B cell (primary cell): Measurements from ENCODE around the gene HNRNPCL1. TPM values are rescaled to one million over a fixed set of nuclear protein-coding genes. Genes with fewer than 3 reads are reported as not detected.
"Not testable (repeated sequence)": the region's sequence is repeated elsewhere in the genome, so short reads cannot be mapped to it uniquely, and the experiment has no call there.

ENCODE experiments used
- ATAC-seq: fragments of 200-7000 bp; cut with Tn5 transposase; one replicate; pipeline ENCODE4 v1.10.0; 2021; ENCODE audit warnings: low read depth, mild to moderate bottlenecking, moderate number of reproducible peaks, moderate library complexity
- CTCF ChIA-PET: fragments of 350-600 bp; sonication (Branson Sonifier 250); formaldehyde crosslinking; loops from one replicate; lab custom pipeline; 2021; ENCODE audit warnings: antibody characterized with exemption, inconsistent platforms; lab: Charles Lee
- POLR2A ChIA-PET: fragments of 350-600 bp; sonication (Branson Sonifier 250); formaldehyde crosslinking; loops from one replicate; lab custom pipeline; 2021; ENCODE audit warnings: antibody characterized with exemption; lab: Charles Lee
- DNase-seq: peaks from one replicate; pipeline ENCODE4 v3.0.0; 2013
- H2AFZ ChIP-seq: 2 replicates; pipeline ENCODE4 v1.6.1; 2012; ENCODE audit warnings: mild to moderate bottlenecking, low read depth, low read length; ENCODE audit not compliant: insufficient read depth, poor library complexity, severe bottlenecking
- H3K27ac ChIP-seq, 2 donors: 1 replicate in 1 of 2; 2 replicates in 1 of 2; pipeline ENCODE4 v1.5.1; 2012 to 2013; ENCODE audit warnings: low read length in 2 of 2, mild to moderate bottlenecking in 2 of 2, moderate library complexity in 1 of 2
- H3K27me3 ChIP-seq, 4 experiments: fragments of 200-600 bp in 1 of 4; sonication (generic) in 1 of 4; replicated peaks in 1 of 4; 1 replicate in 2 of 4; 2 replicates in 2 of 4; pipeline versions ENCODE4 v1.6.1 to v1.7.0; 2013 to 2016; ENCODE audit warnings: low read length in 3 of 4, mild to moderate bottlenecking in 2 of 4, mixed read lengths in 1 of 4, moderate library complexity in 1 of 4; ENCODE audit not compliant: insufficient read depth in 4 of 4, control insufficient read depth in 3 of 4; ENCODE audit errors: control extremely low read depth in 1 of 4
- H3K36me3 ChIP-seq, 2 experiments: replicated peaks in 1 of 2; 1 replicate in 1 of 2; 2 replicates in 1 of 2; pipeline versions ENCODE4 v1.6.1 to v1.7.1; 2013; ENCODE audit warnings: low read length in 1 of 2; ENCODE audit not compliant: insufficient read depth in 2 of 2, control insufficient read depth in 1 of 2; ENCODE audit errors: control extremely low read depth in 1 of 2, extremely low read depth in 1 of 2
- H3K4me1 ChIP-seq, 2 donors: fragments of 200-600 bp in 1 of 2; sonication (generic) in 1 of 2; 1 replicate in 1 of 2; 2 replicates in 1 of 2; pipeline versions ENCODE4 v1.5.1 to v1.6.1; 2013 to 2017; ENCODE audit warnings: low read length in 2 of 2; ENCODE audit not compliant: control insufficient read depth in 2 of 2, insufficient read depth in 2 of 2
- H3K4me2 ChIP-seq: replicated peaks from 2 replicates; pipeline ENCODE3; 2012; ENCODE audit warnings: mild to moderate bottlenecking, low read depth, low read length; ENCODE audit not compliant: poor library complexity, severe bottlenecking
- H3K4me3 ChIP-seq, 5 experiments: fragments of 200-600 bp in 1 of 5; sonication (generic) in 1 of 5; 1 replicate in 3 of 5; 2 replicates in 2 of 5; pipeline versions ENCODE4 v1.5.1 to v1.7.0; 2011 to 2016; ENCODE audit warnings: low read length in 4 of 5, mild to moderate bottlenecking in 4 of 5, low read depth in 2 of 5, control low read depth in 1 of 5, moderate library complexity in 1 of 5; ENCODE audit not compliant: insufficient read depth in 1 of 5; ENCODE audit errors: control extremely low read depth in 1 of 5, extremely low read depth in 1 of 5
- H3K79me2 ChIP-seq: fragments of 200-600 bp; sonication (generic); one replicate; pipeline ENCODE4 v1.6.0; 2016; ENCODE audit warnings: low read length; ENCODE audit not compliant: control insufficient read depth, insufficient read depth
- H3K9ac ChIP-seq: fragments of 200-600 bp; sonication (generic); 2 replicates; pipeline ENCODE4 v1.6.1; 2017; ENCODE audit warnings: mild to moderate bottlenecking, low read length, moderate library complexity
- H3K9me3 ChIP-seq, 3 donors: one replicate each; pipeline versions ENCODE4 v1.6.1 to v1.7.1; 2013; ENCODE audit warnings: low read length in 2 of 3; ENCODE audit not compliant: control insufficient read depth in 2 of 3, insufficient read depth in 1 of 3; ENCODE audit errors: control extremely low read depth in 1 of 3
- H4K20me1 ChIP-seq: 2 replicates; pipeline ENCODE4 v1.6.0; 2012; ENCODE audit warnings: mild to moderate bottlenecking, low read length; ENCODE audit not compliant: insufficient read depth, control insufficient read depth, poor library complexity, severe bottlenecking
- H3K27ac Mint-ChIP-seq: one replicate; pipeline ENCODE4 v1.8.0; 2021; ENCODE audit warnings: mixed read lengths
- H3K27me3 Mint-ChIP-seq: one replicate; pipeline ENCODE4 v1.8.0; 2021; ENCODE audit warnings: mixed read lengths
- H3K4me1 Mint-ChIP-seq: one replicate; pipeline ENCODE4 v1.8.0; 2021; ENCODE audit warnings: mixed read lengths
- H3K4me3 Mint-ChIP-seq: one replicate; pipeline ENCODE4 v1.8.0; 2021; ENCODE audit warnings: mixed read lengths
- H3K9me3 Mint-ChIP-seq: one replicate; pipeline ENCODE4 v1.8.0; 2022; ENCODE audit warnings: mixed read lengths; ENCODE audit not compliant: insufficient read depth
- WGBS: methylation state at CpG from one replicate; pipeline ENCODE4 v1.1.5; 2013; ENCODE audit warnings: missing lambda C conversion rate; ENCODE audit not compliant: insufficient coverage; 5-methylcytosine and 5-hydroxymethylcytosine counted together
- intact Hi-C: fragments of 100-400 bp; cut with micrococcal nuclease; formaldehyde crosslinking; loops from one replicate; pipeline ENCODE4 v1.10.0; 2022
- polyA minus RNA-seq: library from RNA; depleted of rRNA, polyadenylated mRNA; stranded (reverse); fragments of >200 nt; gene quantifications from 2 replicates; pipeline ENCODE4 v1.2.3, GENCODE V29; 2012
- polyA plus RNA-seq: library from polyadenylated mRNA; depleted of rRNA; stranded (reverse); fragments of >200 nt; gene quantifications from 2 replicates; pipeline ENCODE4 v1.2.3, GENCODE V29; 2012
- total RNA-seq, 2 donors: library from RNA; stranded (reverse); fragments of 120-200 nt in 1 of 2; gene quantifications; 1 replicate in 1 of 2; 2 replicates in 1 of 2; pipeline versions ENCODE4 v1.2.3 to v1.2.4, GENCODE V29; 2013 to 2022

Gene HNRNPCL1
- not detected in 2 replicates for total RNA-seq
- not detected for total RNA-seq (2013)
- polyA plus RNA-seq: not detected in 2 replicates
- polyA minus RNA-seq: not detected in 2 replicates

GRCh38 chr1:12848620-12849019, at the start of gene HNRNPCL1:
Gene HNRNPCL1 (minus strand): TSS chr1:12848720. CDS start chr1:12848289, 431 bp downstream.
- H4K20me1 ChIP-seq, H3K9me3 ChIP-seq, DNase-seq, H3K4me2 ChIP-seq, CTCF ChIA-PET, H3K36me3 ChIP-seq, POLR2A ChIA-PET, H3K79me2 ChIP-seq, H3K27ac Mint-ChIP-seq, H2AFZ ChIP-seq, ATAC-seq, H3K4me1 Mint-ChIP-seq, H3K9ac ChIP-seq, H3K27ac ChIP-seq, H3K4me1 ChIP-seq, H3K27me3 Mint-ChIP-seq, intact Hi-C loops, H3K27me3 ChIP-seq, H3K9me3 Mint-ChIP-seq, H3K4me3 Mint-ChIP-seq, H3K4me3 ChIP-seq: not testable (repeated sequence)
- 100% methylated on average over 2 of the region's 7 CpGs for WGBS

DNA sequence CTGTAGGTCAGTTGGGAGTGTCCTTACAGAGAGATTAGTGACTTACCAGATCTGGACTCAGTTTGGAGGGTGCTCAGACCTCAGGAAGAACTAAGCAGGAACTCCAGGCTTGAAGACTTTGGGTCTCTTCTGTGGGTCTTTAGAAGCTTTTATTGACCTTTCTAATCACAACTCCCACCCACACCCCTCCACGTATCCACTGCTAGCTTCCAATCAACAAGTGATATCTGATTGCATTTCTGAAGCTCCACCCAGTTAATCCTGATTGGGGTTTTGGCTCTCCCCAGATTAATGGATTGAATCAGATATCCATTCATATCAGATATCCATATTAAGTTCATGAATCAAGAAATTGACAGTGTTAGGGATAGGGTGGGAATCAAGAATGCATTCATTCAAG, 49.6 kb upstream of the HNRNPCL1 start, which contains the start of gene PRAMEF10:
PRAMEF10 (minus strand) TSS at position 101 of the 400 bp plus-strand sequence. CDS start 2,423 bp downstream, outside the sequence.
- DNase-seq, H3K4me1 Mint-ChIP-seq, H3K4me3 Mint-ChIP-seq, H3K36me3 ChIP-seq, H3K27ac ChIP-seq, H3K9me3 Mint-ChIP-seq, H3K27me3 ChIP-seq, H3K4me1 ChIP-seq, POLR2A ChIA-PET, H3K9me3 ChIP-seq, CTCF ChIA-PET, H4K20me1 ChIP-seq, ATAC-seq, H3K79me2 ChIP-seq, H3K9ac ChIP-seq, H3K4me3 ChIP-seq, H2AFZ ChIP-seq, intact Hi-C loops, H3K27me3 Mint-ChIP-seq, H3K4me2 ChIP-seq, H3K27ac Mint-ChIP-seq: not testable (repeated sequence)
- no CpG with 5 or more reads among the region's 1 CpG for WGBS

DNA sequence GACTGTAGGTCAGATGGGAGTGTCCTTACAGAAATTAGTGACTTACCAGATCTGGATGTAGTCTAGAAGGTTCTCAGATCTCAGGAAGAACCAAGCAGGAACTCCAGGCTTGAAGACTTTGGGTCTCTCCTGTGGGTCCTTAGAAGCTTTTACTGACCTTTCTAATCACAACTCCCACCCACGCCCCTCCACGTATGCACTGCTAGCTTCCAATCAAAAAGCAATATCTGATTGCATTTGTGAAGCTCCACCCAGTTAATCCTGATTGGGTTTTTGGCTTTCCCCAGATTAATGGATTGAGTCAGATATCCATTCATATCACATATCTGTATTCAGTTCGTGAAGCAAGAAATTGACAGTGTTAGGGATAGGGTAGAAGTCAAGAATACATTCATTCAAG, 37.6 kb upstream of the HNRNPCL1 start, which contains the start of gene PRAMEF4:
PRAMEF4 (minus strand) TSS at position 101 of the 400 bp plus-strand sequence. CDS start 2,807 bp downstream, outside the sequence.
- H3K4me2 ChIP-seq, H3K27ac Mint-ChIP-seq, H4K20me1 ChIP-seq, H3K9me3 ChIP-seq, H3K4me1 ChIP-seq, H3K9ac ChIP-seq, H3K4me3 Mint-ChIP-seq, H3K27ac ChIP-seq, H2AFZ ChIP-seq, H3K27me3 ChIP-seq, H3K4me1 Mint-ChIP-seq, H3K4me3 ChIP-seq, H3K79me2 ChIP-seq, POLR2A ChIA-PET, H3K36me3 ChIP-seq, DNase-seq, H3K9me3 Mint-ChIP-seq, CTCF ChIA-PET, ATAC-seq, intact Hi-C loops, H3K27me3 Mint-ChIP-seq: not testable (repeated sequence)
- WGBS: no CpG with 5 or more reads among the region's 3 CpGs

- DNase-seq, H3K4me2 ChIP-seq, H3K4me3 ChIP-seq, ATAC-seq, H3K36me3 ChIP-seq, H3K9me3 ChIP-seq, H3K27me3 ChIP-seq, H3K9ac ChIP-seq, H2AFZ ChIP-seq, H3K4me1 Mint-ChIP-seq, H3K27ac ChIP-seq, CTCF ChIA-PET, H3K4me1 ChIP-seq, H3K9me3 Mint-ChIP-seq, H4K20me1 ChIP-seq, intact Hi-C loops, H3K27ac Mint-ChIP-seq, H3K79me2 ChIP-seq, H3K4me3 Mint-ChIP-seq, POLR2A ChIA-PET, H3K27me3 Mint-ChIP-seq: not testable (repeated sequence)
- no CpG with 5 or more reads among the region's 4 CpGs for WGBS
Measured at GRCh38 chr1:12878453-12878852, 29.9 kb upstream of the HNRNPCL1 start.
